DMS79 treated with DMSO at 0.1 percent for 48 hours (cell line): ENCODE measurements around the gene ARHGEF18.
"Not testable (repeated sequence)": the region's sequence is repeated elsewhere in the genome, so short reads cannot be mapped to it uniquely, and the experiment has no call there.

Experiments used
- DNase-seq: peaks from one replicate; lab custom pipeline; 2025; lab: John Stamatoyannopoulos, UW

The ARHGEF18 gene

DNA sequence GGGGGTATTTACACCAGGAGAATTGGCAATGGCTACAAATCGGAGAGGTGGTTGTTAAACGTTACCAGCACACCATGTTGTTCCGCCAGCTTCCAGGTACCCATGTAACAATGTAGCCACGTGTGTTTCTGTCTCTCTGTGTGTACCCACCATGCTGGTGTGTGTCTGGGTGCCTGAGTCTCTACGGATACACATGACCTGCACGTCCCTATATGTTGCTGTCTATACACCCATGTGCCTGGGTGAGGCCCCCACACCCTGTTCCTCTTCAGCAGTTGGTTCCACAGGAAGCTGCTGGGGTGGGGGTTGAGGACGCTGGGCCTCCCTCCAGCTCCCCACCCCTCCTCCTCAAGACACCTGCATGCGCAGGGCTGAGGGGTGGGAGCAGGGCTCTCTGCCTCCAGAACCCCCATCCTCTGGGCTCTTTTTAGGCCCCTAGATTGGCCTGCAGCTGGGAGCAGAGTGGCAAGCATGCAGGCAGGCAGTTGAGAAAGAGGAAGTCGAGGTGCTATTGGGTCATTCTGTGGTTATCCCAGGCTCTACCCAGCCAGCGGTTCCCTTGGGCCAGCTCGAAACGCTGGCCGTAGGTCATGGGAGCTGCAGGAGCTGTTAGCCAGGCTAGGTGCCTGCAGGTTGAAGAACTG lies at the start of gene ARHGEF18:
Gene ARHGEF18 (plus strand): TSS at position 351 of the 644 bp plus-strand sequence. CDS start 13,954 bp downstream, outside the sequence.
- DNase-seq: no peak

GRCh38 chr19:7301525-7301924 lies 47.2 kb upstream of the ARHGEF18 start:
- no peak for DNase-seq

GRCh38 chr19:7303470-7303869 lies 45.3 kb upstream of the ARHGEF18 start:
- no peak for DNase-seq

- no peak for DNase-seq
These were observed 44.5 kb upstream of the ARHGEF18 start for GRCh38 chr19:7304200-7304599.

- no peak for DNase-seq
These were observed 41.0 kb upstream of the ARHGEF18 start for GRCh38 chr19:7307590-7308218.

DNA sequence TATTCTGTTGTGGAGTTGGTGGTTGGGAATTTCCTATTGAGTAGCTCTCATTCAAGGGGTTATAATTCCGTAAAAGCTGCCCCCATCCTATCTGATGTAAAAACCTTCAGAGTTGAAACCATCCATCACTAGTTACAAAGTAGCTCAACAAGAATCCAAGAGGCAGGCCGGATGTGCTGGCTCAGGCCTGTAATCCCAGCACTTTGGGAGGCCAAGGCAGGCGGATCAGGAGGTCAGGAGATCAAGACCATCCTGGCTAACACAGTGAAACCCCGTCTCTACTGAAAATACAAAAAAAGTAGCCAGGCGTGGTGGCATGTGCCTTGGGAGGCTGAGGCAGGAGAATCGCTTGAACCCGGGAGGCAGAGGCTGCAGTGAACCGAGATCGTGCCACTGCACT lies 40.4 kb upstream of the ARHGEF18 start:
- DNase-seq: not testable (repeated sequence)

DNA sequence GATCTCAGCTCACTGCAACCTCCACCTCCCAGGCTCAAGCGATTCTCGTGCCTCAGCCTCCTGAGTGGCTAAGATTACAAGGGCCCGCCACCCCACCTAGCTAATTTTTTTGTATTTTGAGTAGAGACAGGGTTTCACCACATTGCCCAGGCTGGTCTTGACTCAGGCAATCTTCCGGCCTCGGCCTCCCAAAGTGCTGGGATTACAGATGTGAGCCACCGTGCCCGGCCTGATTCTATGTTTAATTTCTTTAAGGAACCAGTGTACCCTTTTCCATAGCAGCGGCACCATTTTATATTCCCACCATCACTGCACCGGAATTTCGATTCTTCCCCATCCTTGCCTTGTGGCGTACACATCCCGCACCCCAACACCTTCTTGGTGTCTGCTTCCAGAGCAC lies 36.8 kb upstream of the ARHGEF18 start:
- no peak for DNase-seq

DNA sequence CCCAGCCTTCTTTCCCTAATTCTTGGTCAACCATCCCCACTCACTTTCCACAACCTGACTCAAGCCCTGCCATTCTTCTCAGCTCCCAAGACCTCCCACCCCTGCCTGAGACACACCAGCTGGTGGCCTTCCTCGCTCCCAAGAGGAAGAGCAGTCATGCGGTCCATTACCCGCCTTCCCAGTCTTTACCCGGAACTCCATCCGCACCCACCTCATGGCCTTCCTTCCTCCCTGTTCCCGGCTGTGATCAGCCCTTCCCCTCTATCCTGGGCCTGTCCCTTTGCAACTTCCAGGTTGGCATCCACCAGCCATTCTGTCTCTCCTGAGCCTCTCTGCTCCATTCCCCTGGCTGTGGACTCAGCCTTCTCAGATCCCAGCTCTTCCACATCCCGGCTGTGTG lies 35.9 kb upstream of the ARHGEF18 start:
- DNase-seq: no peak

DNA sequence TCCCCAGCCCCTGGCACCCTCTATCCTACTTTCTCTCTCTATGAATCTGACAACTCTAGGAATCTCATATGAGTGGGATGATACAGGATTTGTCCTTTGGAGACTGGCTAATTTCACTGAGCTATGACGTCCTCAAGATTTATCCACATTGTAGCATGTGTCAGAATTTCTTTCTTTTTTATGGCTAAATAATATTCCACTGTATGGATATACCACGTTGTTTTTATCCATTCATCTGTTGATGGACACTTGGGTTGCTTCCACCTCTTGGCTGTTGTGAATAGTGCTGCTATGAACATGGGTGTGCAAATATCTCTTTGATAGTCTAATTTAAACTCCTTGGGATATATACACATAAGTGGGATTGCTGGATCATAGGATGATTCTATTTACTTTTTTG lies 30.6 kb upstream of the ARHGEF18 start:
- DNase-seq: no peak

GRCh38 chr19:7326105-7326877 lies 22.4 kb upstream of the ARHGEF18 start:
- DNase-seq: no peak

- no peak for DNase-seq
These were observed 20.9 kb upstream of the ARHGEF18 start for GRCh38 chr19:7327802-7328201.

DNA sequence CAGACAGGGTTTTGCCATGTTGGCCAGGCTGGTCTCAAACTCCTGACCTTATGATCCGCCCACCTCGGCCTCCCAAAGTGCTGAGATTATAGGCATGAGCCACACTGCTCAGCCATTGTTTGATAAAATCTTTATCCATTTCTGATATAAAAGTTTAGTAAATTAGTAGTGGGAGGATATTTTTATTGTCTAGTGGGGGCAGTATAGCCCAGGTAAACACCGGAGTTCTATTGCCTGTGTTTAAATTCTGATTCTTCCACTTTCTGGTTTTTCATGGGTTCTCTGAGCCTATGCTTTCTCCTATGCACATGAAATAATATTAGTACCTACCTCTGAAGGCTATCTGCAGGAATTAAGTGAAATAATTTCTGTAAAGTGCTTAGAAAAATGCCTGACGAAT lies 20.1 kb upstream of the ARHGEF18 start:
- no peak for DNase-seq

DNA sequence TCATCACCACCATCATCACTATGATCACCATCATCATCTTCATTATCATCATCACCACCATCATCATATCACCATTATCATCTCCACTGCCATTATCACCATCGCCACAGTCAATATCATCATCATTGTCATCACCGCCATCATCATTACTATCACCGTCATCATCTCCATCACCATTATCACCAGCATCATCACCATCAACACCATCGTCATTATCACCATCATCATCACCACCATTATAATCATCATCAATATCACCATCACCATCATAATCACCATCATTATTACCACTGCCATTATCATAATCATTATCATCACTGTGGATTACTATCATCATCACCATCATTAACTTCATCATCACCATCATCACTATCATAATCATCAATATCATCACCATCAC lies 17.3 kb upstream of the ARHGEF18 start:
- no peak for DNase-seq

DNA sequence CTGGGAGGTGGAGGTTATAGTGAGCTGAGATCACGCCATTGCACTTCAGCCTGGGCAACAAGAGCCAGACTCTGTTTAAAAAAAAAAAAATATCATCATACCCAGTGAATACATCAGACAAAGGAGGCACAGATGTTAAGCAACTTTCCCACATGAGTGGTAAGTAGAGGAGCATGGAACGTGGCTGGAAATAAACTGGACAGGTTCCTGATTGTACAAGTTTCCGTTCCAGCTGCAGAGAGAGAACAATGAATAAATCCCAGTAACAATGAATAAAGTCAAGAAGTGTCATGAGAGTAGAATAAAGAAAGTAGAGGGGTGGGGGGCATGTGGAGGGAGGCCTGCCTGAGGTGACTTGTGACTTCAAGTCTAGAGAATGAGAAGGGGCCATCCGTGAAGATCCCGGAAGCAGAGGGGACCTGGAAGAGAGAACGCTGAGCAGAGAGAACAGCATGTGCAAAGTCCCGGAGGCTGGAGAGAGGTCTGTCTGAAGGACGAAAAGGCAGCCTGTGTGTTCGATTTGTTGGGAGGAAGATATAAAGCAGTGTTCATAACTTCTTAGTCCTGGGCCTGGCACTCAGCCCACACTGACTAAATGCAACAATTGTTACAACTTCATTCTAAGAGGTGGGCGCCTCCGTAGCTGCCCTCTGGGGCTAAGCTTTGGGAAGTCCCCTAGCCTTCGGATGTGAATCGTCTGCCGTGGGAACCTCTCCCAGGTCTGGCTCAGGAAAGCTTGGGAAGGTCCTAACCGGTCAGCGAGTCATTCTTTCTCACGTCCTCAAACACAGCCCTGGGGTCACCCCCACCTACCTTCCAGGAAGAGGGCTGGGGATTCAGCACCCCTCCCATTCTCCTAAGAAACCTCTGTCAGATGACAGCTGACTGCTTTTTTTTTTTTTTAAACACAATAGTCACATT lies 15.3 kb upstream of the ARHGEF18 start:
- no peak for DNase-seq

DNA sequence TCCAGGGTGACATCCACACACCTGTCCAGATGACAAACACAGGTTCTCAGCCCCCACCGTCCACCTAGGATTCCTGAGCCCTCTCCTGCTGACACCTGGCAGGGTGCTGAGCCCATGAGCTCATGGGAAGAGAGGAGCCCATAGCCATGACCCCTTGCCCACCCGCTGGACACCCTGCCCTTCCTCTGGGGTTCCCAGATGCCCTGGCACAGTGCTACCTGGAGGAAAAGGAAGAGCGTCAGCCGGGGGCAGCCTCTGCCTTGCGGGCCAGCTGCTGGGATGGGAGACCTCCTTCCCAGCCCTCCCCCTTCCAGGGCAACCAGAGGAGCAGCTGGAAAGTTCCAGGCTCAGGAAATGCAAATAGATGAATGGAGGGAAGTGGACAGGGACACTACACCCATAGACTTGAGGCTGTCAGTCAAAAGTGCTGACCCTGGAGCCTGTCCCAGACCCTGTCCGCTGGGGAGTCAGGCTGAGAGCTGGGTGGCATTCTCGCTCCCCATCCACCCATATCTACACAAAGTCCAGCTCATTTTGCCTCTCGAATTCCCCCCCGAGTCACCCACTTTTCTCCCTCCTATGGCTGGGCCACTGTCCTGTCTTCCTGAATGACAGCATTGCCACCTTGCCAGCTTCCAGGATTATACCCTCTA lies 12.3 kb upstream of the ARHGEF18 start:
- no peak for DNase-seq

GRCh38 chr19:7337380-7338194 lies 11.2 kb upstream of the ARHGEF18 start:
- no peak for DNase-seq

DNA sequence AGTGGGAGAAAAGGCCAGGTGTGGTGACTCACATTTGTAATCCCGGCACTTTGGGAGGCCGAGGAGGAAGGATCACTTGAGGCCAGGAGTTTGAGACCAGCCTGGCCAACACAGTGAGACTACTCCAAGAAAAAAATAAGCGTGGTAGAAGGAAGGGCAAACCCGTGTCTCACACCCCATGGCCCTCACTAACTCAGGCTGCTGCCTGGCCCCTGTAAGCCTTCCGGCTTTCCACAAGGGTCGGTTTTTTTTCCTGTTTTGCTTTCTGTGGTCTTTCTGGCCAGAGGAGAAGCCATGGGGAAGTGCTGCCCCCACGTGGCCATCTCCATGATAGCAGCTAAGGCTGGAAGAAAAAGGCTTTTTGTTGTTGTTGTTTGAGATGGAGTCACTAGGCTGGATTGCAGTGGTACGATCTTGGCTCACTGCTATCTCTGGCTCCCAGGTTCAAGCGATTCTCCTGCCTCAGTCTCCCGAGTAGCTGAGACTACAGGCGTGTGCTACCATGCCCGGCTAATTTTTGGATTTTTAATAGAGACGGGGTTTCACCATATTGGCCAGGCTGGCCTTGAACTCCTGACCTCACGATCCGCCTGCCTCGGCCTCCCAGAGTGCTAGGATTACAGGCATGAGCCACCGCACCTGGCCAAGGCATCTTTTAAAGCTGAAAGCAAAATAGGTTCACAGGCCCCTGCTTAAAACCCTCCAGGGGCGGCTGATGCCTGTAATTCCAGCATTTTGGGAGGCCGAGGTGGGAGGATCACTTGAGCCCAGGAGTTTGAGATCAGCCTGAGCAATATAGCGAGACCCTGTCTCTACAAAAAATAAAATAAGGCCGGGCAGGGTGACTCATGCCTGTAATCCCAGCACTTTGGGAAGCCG lies 7.5 kb upstream of the ARHGEF18 start:
- peak; percentile 71 for DNase-seq

GRCh38 chr19:7342143-7342542 lies 6.6 kb upstream of the ARHGEF18 start:
- DNase-seq: no peak

GRCh38 chr19:7346488-7346971 lies 2.2 kb upstream of the ARHGEF18 start:
- no peak for DNase-seq
